ENCODE data around the gene RGS5. TPM values are rescaled to one million over a fixed set of nuclear protein-coding genes. Genes with fewer than 3 reads are reported as not detected.

The RGS5 gene
- total and polyA plus RNA-seq, 2 experiments from 2014 or later, result 224 to 245 TPM

GRCh38 chr1:163102590-163102989, 100.1 kb downstream of the RGS5 start:
- DNase-seq (ENCODE audit: low read depth in 1 of 2, low spot score in 1 of 2), result peak in 1 of 2 donors; percentile 5
- no peak overlapping the region for H3K4me3 ChIP-seq
- TF ChIP-seq, protein P1, sequence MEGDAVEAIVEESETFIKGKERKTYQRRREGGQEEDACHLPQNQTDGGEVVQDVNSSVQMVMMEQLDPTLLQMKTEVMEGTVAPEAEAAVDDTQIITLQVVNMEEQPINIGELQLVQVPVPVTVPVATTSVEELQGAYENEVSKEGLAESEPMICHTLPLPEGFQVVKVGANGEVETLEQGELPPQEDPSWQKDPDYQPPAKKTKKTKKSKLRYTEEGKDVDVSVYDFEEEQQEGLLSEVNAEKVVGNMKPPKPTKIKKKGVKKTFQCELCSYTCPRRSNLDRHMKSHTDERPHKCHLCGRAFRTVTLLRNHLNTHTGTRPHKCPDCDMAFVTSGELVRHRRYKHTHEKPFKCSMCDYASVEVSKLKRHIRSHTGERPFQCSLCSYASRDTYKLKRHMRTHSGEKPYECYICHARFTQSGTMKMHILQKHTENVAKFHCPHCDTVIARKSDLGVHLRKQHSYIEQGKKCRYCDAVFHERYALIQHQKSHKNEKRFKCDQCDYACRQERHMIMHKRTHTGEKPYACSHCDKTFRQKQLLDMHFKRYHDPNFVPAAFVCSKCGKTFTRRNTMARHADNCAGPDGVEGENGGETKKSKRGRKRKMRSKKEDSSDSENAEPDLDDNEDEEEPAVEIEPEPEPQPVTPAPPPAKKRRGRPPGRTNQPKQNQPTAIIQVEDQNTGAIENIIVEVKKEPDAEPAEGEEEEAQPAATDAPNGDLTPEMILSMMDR (IDR thresholded peaks at IDR 0.05; ENCODE audit: low read depth, low read length), result no peak

DNA sequence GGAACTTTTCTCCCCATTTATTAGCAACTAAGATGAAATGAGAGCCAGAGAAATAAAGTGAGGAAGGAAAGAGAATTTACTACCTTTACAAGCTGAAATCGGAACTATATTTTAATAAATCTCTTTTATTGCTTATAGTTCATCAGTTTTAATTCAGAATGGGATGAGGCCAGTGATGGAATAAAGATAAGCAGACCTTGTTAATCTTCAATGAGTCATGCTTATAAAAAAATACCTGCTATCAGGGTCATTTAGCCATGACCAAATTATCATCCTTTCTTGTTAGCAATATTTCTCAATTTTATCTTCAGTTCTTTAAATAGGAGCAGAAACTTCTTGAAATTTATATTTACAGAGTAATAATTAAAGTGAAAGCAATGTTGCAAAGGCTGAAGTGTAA, 107.5 kb downstream of the RGS5 start:
- no peaks in the 10 kb centered on the region for H3K36me3 ChIP-seq
- TF ChIP-seq, protein P1 (IDR thresholded peaks at IDR 0.05; ENCODE audit: low read depth, low read length), result no peak
- no peaks in the 10 kb centered on the region for H3K4me1 ChIP-seq (ENCODE audit: low read depth)
- H3K4me3 ChIP-seq, result no peak overlapping the region
- DNase-seq (ENCODE audit: low read depth in 1 of 2, low spot score in 1 of 2), result no peak
- no peak overlapping the region for H3K27ac ChIP-seq
- H3K27me3 ChIP-seq, result no peaks in the 10 kb centered on the region
- no peaks in the 10 kb centered on the region for H3K9me3 ChIP-seq (ENCODE audit: low read depth)

More at GRCh38 chr1:163102590-163102989, 100.1 kb downstream of the RGS5 start:
- Histone ChIP-seq H3K27me3 (no peaks in the 10 kb centered on the region), H3K9me3 (ENCODE audit: low read depth) (no peaks in the 10 kb centered on the region), H3K27ac (no peak overlapping the region), H3K36me3 (no peaks in the 10 kb centered on the region), H3K4me1 (ENCODE audit: low read depth) (peaks cover 4% of the 10 kb centered on the region)

DNA sequence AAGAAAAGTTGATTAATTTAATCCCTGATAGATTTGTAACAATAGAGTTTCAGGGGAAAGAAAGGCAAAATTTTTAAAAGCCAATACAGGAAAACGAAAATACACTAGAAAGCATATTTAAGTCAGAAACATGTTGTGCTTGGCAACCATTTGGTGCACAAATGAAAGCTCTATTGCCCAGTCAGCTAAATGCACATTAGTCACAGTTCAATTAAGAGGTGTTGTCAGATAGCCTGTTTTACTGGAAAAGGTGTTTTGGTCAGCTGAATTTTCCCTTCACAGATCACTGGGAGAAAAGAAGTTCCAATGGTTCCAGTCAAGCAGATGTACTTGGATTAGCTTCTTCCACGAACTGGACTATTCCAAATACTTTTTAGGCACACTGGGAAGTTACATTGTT, 108.1 kb downstream of the RGS5 start:
- no peak for DNase-seq (ENCODE audit: low read depth in 1 of 2, low spot score in 1 of 2)
- Histone ChIP-seq H3K4me1 (ENCODE audit: low read depth) (no peaks in the 10 kb centered on the region), H3K36me3 (no peaks in the 10 kb centered on the region), H3K27me3 (no peaks in the 10 kb centered on the region), H3K9me3 (ENCODE audit: low read depth) (no peaks in the 10 kb centered on the region), H3K4me3 (no peak overlapping the region), H3K27ac (no peak overlapping the region)
- TF ChIP-seq, protein P1 (IDR thresholded peaks at IDR 0.05; ENCODE audit: low read depth, low read length), result no peak

- H3K36me3 ChIP-seq, result no peaks in the 10 kb centered on the region
- no peaks in the 10 kb centered on the region for H3K4me1 ChIP-seq (ENCODE audit: low read depth)
- DNase-seq (ENCODE audit: low read depth in 1 of 2, low spot score in 1 of 2), result no peak
- no peaks in the 10 kb centered on the region for H3K27me3 ChIP-seq
- no peak overlapping the region for H3K27ac ChIP-seq
- no peak overlapping the region for H3K4me3 ChIP-seq
- no peaks in the 10 kb centered on the region for H3K9me3 ChIP-seq (ENCODE audit: low read depth)
- TF ChIP-seq, protein P1 (IDR thresholded peaks at IDR 0.05; ENCODE audit: low read depth, low read length), result no peak
Observed at GRCh38 chr1:163094182-163094581, 108.5 kb downstream of the RGS5 start.

DNA sequence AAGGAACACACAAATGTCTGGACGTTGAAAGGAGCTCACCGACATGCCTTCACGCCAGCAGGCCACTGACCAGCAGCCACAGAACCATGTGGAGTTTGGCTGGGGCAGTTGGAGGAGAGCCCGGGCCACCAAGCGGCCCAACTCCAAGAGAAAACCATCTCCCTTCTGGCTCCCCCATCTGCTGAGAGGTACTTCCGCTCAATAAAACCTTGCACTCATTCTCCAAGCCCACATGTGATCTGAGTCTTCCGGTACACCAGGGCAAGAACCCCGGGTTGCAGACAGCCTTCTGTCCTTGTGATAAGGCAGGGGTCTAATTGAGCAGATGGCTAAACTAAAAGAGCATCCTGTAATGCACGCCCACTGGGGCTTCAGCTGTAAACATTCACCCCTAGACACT, 109.1 kb downstream of the RGS5 start:
- TF ChIP-seq, protein P1 (IDR thresholded peaks at IDR 0.05; ENCODE audit: low read depth, low read length), result no peak
- DNase-seq (ENCODE audit: low read depth in 1 of 2, low spot score in 1 of 2), result no peak
- Histone ChIP-seq H3K4me3 (no peak overlapping the region), H3K9me3 (ENCODE audit: low read depth) (no peaks in the 10 kb centered on the region), H3K27me3 (no peaks in the 10 kb centered on the region), H3K36me3 (no peaks in the 10 kb centered on the region), H3K27ac (no peak overlapping the region), H3K4me1 (ENCODE audit: low read depth) (no peaks in the 10 kb centered on the region)

GRCh38 chr1:163093169-163093568, 109.5 kb downstream of the RGS5 start:
- no peak overlapping the region for H3K4me3 ChIP-seq
- H3K4me1 ChIP-seq (ENCODE audit: low read depth), result no peaks in the 10 kb centered on the region
- DNase-seq (ENCODE audit: low read depth in 1 of 2, low spot score in 1 of 2), result no peak
- no peak overlapping the region for H3K27ac ChIP-seq
- TF ChIP-seq, protein P1 (IDR thresholded peaks at IDR 0.05; ENCODE audit: low read depth, low read length), result no peak
- no peaks in the 10 kb centered on the region for H3K27me3 ChIP-seq
- no peaks in the 10 kb centered on the region for H3K36me3 ChIP-seq
- no peaks in the 10 kb centered on the region for H3K9me3 ChIP-seq (ENCODE audit: low read depth)
